NCI-H187 (cell line): ENCODE results near the gene RBM39.
"Not testable (repeated sequence)": the region's sequence is repeated elsewhere in the genome, so short reads cannot be mapped to it uniquely, and the experiment has no call there.

Source experiments
- DNase-seq, 2 experiments: peaks; one replicate each; lab custom pipeline; 2025; lab: John Stamatoyannopoulos, UW

The RBM39 gene

GRCh38 chr20:35726842-35727711, 15.0 kb downstream of the RBM39 start:
- DNase-seq = no peak

GRCh38 chr20:35724321-35725230, 17.5 kb downstream of the RBM39 start:
- DNase-seq = no peak

- not testable (repeated sequence) for DNase-seq
These were observed 18.3 kb downstream of the RBM39 start for GRCh38 chr20:35723652-35724320.

GRCh38 chr20:35723275-35723639, 18.8 kb downstream of the RBM39 start:
- not testable (repeated sequence) for DNase-seq

- no peak for DNase-seq
These were observed 20.4 kb downstream of the RBM39 start for GRCh38 chr20:35721621-35722020.

GRCh38 chr20:35721219-35721618, 20.8 kb downstream of the RBM39 start:
- no peak for DNase-seq

GRCh38 chr20:35720165-35721123, 21.6 kb downstream of the RBM39 start:
- DNase-seq = no peak

GRCh38 chr20:35719717-35720116, 22.3 kb downstream of the RBM39 start:
- DNase-seq = no peak

GRCh38 chr20:35718972-35719635, 23.0 kb downstream of the RBM39 start:
- no peak for DNase-seq

- DNase-seq = not testable (repeated sequence)
These were observed 23.7 kb downstream of the RBM39 start for GRCh38 chr20:35718321-35718720.

- DNase-seq = no peak
These were observed 25.7 kb downstream of the RBM39 start for GRCh38 chr20:35716330-35716729.

- no peak for DNase-seq
These were observed 26.4 kb downstream of the RBM39 start for GRCh38 chr20:35715652-35716051.

GRCh38 chr20:35714127-35714526, 27.9 kb downstream of the RBM39 start:
- no peak for DNase-seq

- not testable (repeated sequence) for DNase-seq
These were observed 28.9 kb downstream of the RBM39 start for GRCh38 chr20:35713120-35713519.

GRCh38 chr20:35711588-35712209, 30.4 kb downstream of the RBM39 start:
- no peak for DNase-seq

- no peak for DNase-seq
These were observed 31.0 kb downstream of the RBM39 start for GRCh38 chr20:35710884-35711587.

- DNase-seq = no peak
These were observed 32.0 kb downstream of the RBM39 start for GRCh38 chr20:35710039-35710438.

GRCh38 chr20:35709259-35709658, 32.8 kb downstream of the RBM39 start:
- no peak for DNase-seq

GRCh38 chr20:35708502-35708901, 33.6 kb downstream of the RBM39 start:
- DNase-seq = no peak
